Measurements from ENCODE around the gene COL27A1.

DNA sequence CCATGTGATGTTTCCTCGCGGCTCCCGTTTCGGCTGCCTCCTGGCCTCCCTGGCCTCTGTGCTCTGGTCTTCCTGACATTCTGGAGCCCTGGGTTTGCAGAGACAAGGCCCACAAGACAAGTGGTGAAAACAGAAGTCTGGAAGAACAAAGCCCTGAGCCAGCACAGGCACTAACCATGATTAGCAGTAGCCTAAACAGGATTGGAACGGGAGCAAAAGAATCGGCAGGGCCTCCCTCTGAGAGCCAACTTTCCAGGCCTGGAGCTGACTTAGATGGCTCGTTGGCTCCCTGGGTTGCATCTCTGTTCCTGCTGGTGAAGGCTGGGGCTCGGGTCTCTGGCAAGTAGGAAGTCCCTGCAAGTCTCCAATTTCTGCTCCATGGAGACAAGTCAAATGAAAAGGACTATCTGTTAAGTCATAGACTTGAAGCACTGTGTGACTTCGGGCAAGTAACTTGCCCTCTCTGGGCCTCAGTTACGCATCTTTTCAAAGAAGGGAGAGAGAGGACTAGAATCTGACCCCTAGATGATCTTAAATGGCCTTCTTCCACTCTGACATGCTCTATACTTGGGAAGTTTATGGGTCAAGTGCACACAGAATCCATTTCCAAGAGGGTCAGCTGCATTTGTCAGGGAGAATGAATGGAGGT lies 3.3 kb downstream of the COL27A1 start:
- TF ChIP-seq, protein P1, sequence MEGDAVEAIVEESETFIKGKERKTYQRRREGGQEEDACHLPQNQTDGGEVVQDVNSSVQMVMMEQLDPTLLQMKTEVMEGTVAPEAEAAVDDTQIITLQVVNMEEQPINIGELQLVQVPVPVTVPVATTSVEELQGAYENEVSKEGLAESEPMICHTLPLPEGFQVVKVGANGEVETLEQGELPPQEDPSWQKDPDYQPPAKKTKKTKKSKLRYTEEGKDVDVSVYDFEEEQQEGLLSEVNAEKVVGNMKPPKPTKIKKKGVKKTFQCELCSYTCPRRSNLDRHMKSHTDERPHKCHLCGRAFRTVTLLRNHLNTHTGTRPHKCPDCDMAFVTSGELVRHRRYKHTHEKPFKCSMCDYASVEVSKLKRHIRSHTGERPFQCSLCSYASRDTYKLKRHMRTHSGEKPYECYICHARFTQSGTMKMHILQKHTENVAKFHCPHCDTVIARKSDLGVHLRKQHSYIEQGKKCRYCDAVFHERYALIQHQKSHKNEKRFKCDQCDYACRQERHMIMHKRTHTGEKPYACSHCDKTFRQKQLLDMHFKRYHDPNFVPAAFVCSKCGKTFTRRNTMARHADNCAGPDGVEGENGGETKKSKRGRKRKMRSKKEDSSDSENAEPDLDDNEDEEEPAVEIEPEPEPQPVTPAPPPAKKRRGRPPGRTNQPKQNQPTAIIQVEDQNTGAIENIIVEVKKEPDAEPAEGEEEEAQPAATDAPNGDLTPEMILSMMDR (optimal IDR thresholded peaks at IDR 0.05 in 1 of 3, IDR thresholded peaks at IDR 0.05 in 1 of 3, conservative IDR thresholded peaks at IDR 0.05 in 1 of 3; ENCODE audit: extremely low read depth in 1 of 3, insufficient read depth in 2 of 3, low read length in 3 of 3) = no peak
- TF ChIP-seq EZH2 (IDR thresholded peaks at IDR 0.05; ENCODE audit: low read length) = no peak

Data from keratinocyte (primary cell).